ENCODE data around the gene FNDC10. TPM values are rescaled to one million over a fixed set of nuclear protein-coding genes. Genes with fewer than 3 reads are reported as not detected.
A peak's percentile ranks its signal among the peaks of the same experiment; 100 is the strongest.
"Not testable (repeated sequence)": the region's sequence is repeated elsewhere in the genome, so short reads cannot be mapped to it uniquely, and the experiment has no call there.

Gene FNDC10
- total RNA-seq, 1 experiment from 2014 or later, result not detected

DNA sequence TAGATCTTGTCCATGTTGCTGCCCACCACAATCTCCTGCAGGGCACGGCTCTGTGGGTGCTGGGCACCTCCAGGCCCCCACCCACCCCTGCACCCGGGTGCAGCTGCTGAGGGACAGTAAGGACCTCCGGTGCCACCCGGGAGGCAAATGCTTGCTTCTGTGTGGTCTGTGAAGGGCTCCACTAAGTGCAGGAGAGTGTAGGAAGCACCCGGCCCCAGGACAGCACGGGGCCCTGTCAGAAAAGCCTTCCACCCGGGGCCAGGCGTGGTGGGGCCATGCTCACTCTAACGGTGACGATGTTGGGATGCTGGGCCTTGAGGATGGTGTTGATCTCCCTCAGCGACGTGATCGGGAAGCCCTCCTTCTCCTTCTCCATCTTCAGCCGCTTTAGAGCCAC lies 37.5 kb upstream of the FNDC10 start:
- not testable (repeated sequence) for DNase-seq; H4K20me1 ChIP-seq (ENCODE audit: insufficient read depth, low read depth, low read length)

GRCh38 chr1:1636621-1637478 lies 36.9 kb upstream of the FNDC10 start:
- H2AFZ ChIP-seq (ENCODE audit: low read length); H3K4me1 ChIP-seq (ENCODE audit: low read length); H3K4me2 ChIP-seq (ENCODE audit: low read depth, low read length, poor library complexity, severe bottlenecking); H3K27me3 ChIP-seq (ENCODE audit: low read length); H3K9me3 ChIP-seq (ENCODE audit: low read length); DNase-seq; H3K27ac ChIP-seq (ENCODE audit: low read length); H3K9ac ChIP-seq (ENCODE audit: low read length); H3K36me3 ChIP-seq (ENCODE audit: insufficient read depth, low read length); H3K9me2 ChIP-seq (replicated peaks; ENCODE audit: insufficient read depth, low read length); H3K4me3 ChIP-seq (ENCODE audit: low read length); H3K79me2 ChIP-seq (ENCODE audit: low read length); H4K20me1 ChIP-seq (ENCODE audit: insufficient read depth, low read depth, low read length): not testable (repeated sequence)

More for the DNA sequence above, 37.5 kb upstream of the FNDC10 start:
- not testable (repeated sequence) for H3K4me2 ChIP-seq (ENCODE audit: low read depth, low read length, poor library complexity, severe bottlenecking); H3K27me3 ChIP-seq (ENCODE audit: low read length); H3K4me3 ChIP-seq (ENCODE audit: low read length); H3K27ac ChIP-seq (ENCODE audit: low read length); H3K9me2 ChIP-seq (replicated peaks; ENCODE audit: insufficient read depth, low read length); H3K4me1 ChIP-seq (ENCODE audit: low read length); H3K9ac ChIP-seq (ENCODE audit: low read length); H2AFZ ChIP-seq (ENCODE audit: low read length); H3K36me3 ChIP-seq (ENCODE audit: insufficient read depth, low read length); H3K9me3 ChIP-seq (ENCODE audit: low read length); H3K79me2 ChIP-seq (ENCODE audit: low read length)

GRCh38 chr1:1634613-1635012 lies 34.7 kb upstream of the FNDC10 start:
- not testable (repeated sequence) for H3K4me2 ChIP-seq (ENCODE audit: low read depth, low read length, poor library complexity, severe bottlenecking); DNase-seq; H3K27ac ChIP-seq (ENCODE audit: low read length); H3K79me2 ChIP-seq (ENCODE audit: low read length); H3K4me3 ChIP-seq (ENCODE audit: low read length); H3K36me3 ChIP-seq (ENCODE audit: insufficient read depth, low read length); H3K9me2 ChIP-seq (replicated peaks; ENCODE audit: insufficient read depth, low read length); H3K9me3 ChIP-seq (ENCODE audit: low read length); H3K9ac ChIP-seq (ENCODE audit: low read length); H4K20me1 ChIP-seq (ENCODE audit: insufficient read depth, low read depth, low read length); H3K27me3 ChIP-seq (ENCODE audit: low read length); H2AFZ ChIP-seq (ENCODE audit: low read length)
- H3K4me1 ChIP-seq (ENCODE audit: low read length), result peaks cover 11% of the 10 kb centered on the region

DNA sequence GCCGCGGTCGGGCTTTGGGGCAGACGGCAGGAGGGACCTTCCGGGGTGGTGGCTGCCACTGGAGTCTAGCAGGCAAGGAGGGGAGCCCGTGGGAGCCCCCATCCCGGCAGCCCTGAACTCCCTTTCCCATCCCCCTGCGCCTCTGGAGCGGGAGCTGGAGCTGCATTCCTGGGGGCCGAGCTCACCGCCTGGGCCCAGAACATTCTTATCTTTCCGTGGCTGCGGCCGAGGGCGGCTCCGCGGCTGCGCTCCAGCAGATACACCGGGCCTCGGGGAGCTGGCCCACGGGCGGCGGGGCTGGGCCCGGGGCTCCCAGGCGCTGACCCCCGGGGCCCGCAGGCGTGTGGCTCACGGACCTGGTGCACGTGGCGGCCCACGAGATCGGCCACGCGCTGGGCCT lies 33.5 kb upstream of the FNDC10 start:
- not testable (repeated sequence) for H3K79me2 ChIP-seq (ENCODE audit: low read length); H3K9me3 ChIP-seq (ENCODE audit: low read length); H3K36me3 ChIP-seq (ENCODE audit: insufficient read depth, low read length); H2AFZ ChIP-seq (ENCODE audit: low read length); H3K4me2 ChIP-seq (ENCODE audit: low read depth, low read length, poor library complexity, severe bottlenecking); H3K9me2 ChIP-seq (replicated peaks; ENCODE audit: insufficient read depth, low read length); H4K20me1 ChIP-seq (ENCODE audit: insufficient read depth, low read depth, low read length); H3K27ac ChIP-seq (ENCODE audit: low read length); H3K27me3 ChIP-seq (ENCODE audit: low read length); DNase-seq; H3K4me3 ChIP-seq (ENCODE audit: low read length); H3K9ac ChIP-seq (ENCODE audit: low read length)
- peaks cover 22% of the 10 kb centered on the region for H3K4me1 ChIP-seq (ENCODE audit: low read length)

GRCh38 chr1:1631782-1632420 lies 32.0 kb upstream of the FNDC10 start, which contains the start of gene MMP23B:
Gene MMP23B (plus strand): TSS chr1:1632173. CDS start chr1:1632219, 46 bp downstream.
- H3K79me2 ChIP-seq (ENCODE audit: low read length), result no peaks in the 10 kb centered on the region
- H3K27ac ChIP-seq (ENCODE audit: low read length), result no peak within 1 kb of the TSS
- no peaks in the 10 kb centered on the region for H3K36me3 ChIP-seq (ENCODE audit: insufficient read depth, low read length)
- no peak within 1 kb of the TSS for H3K4me2 ChIP-seq (ENCODE audit: low read depth, low read length, poor library complexity, severe bottlenecking)
- H3K4me3 ChIP-seq (ENCODE audit: low read length), result no peak within 1 kb of the TSS
- H2AFZ ChIP-seq (ENCODE audit: low read length), result no peak within 1 kb of the TSS
- no peak for DNase-seq
- no peaks in the 10 kb centered on the region for H3K9me2 ChIP-seq (replicated peaks; ENCODE audit: insufficient read depth, low read length)
- no peaks in the 10 kb centered on the region for H4K20me1 ChIP-seq (ENCODE audit: insufficient read depth, low read depth, low read length)
- no peaks in the 10 kb centered on the region for H3K27me3 ChIP-seq (ENCODE audit: low read length)
- H3K9ac ChIP-seq (ENCODE audit: low read length), result no peak within 1 kb of the TSS
- peaks cover 22% of the 10 kb centered on the region for H3K4me1 ChIP-seq (ENCODE audit: low read length)
- H3K9me3 ChIP-seq (ENCODE audit: low read length), result no peaks in the 10 kb centered on the region

DNA sequence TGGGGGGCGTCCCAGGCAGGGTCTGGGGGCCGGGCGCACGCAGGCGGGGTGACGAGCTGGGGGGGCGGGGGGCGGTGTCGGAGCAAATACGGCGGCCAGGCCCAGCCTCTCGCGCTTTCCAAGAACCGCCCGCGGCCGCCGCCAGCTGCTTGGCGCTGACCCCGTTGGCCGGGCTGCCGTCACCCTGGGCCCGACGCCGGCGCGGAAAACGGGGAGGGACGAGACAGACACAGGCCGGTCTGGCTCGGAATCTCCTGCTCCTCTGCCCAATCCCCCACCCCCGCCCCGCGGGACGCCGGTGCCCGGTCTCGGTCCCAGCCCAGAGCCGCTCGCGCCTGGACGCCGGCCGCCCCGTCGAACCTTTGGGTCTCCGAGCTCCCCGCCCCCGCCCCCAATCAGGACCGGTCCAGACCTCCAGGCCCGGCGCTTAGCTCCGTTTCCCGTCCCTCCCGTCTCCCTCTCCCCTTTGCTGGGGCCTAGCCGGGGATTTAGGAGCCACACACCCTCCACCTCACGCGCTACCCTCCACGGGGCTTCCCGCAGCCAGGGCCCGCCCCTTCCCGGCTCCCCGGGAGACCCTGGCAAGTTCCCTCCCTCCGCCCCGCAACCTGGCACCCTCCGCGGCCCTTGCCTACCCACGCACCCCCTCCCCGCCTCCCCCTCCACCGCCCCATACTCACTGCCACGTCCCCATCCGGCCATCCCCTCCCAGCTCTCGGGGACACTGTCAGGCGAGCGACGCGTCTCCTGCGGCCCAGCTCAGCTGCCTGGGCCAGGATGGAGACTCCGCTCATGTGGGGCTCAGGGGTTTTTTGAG lies 31.2 kb upstream of the FNDC10 start:
- no peaks in the 10 kb centered on the region for H3K27me3 ChIP-seq (ENCODE audit: low read length)
- H3K4me1 ChIP-seq (ENCODE audit: low read length), result peaks cover 22% of the 10 kb centered on the region
- no peaks in the 10 kb centered on the region for H4K20me1 ChIP-seq (ENCODE audit: insufficient read depth, low read depth, low read length)
- no peak for DNase-seq
- no peaks in the 10 kb centered on the region for H3K9me2 ChIP-seq (replicated peaks; ENCODE audit: insufficient read depth, low read length)
- H3K4me3 ChIP-seq (ENCODE audit: low read length), result no peak overlapping the region
- no peaks in the 10 kb centered on the region for H3K9me3 ChIP-seq (ENCODE audit: low read length)
- no peaks in the 10 kb centered on the region for H3K79me2 ChIP-seq (ENCODE audit: low read length)
- H2AFZ ChIP-seq (ENCODE audit: low read length), result no peak overlapping the region
- H3K9ac ChIP-seq (ENCODE audit: low read length), result peak overlapping the region; percentile 36; the same call in 1 of the 2 replicates
- no peak overlapping the region for H3K27ac ChIP-seq (ENCODE audit: low read length)
- peak overlapping the region; percentile 47 for H3K4me2 ChIP-seq (ENCODE audit: low read depth, low read length, poor library complexity, severe bottlenecking)
- H3K36me3 ChIP-seq (ENCODE audit: insufficient read depth, low read length), result no peaks in the 10 kb centered on the region

- Histone ChIP-seq H3K27ac (ENCODE audit: low read length) (peak overlapping the region; percentile 46), H2AFZ (ENCODE audit: low read length) (peak overlapping the region; percentile 23; the same call in 1 of the 2 replicates), H3K4me2 (ENCODE audit: low read depth, low read length, poor library complexity, severe bottlenecking) (peak overlapping the region; percentile 47), H4K20me1 (ENCODE audit: insufficient read depth, low read depth, low read length) (no peaks in the 10 kb centered on the region), H3K79me2 (ENCODE audit: low read length) (no peaks in the 10 kb centered on the region), H3K27me3 (ENCODE audit: low read length) (no peaks in the 10 kb centered on the region), H3K4me3 (ENCODE audit: low read length) (peak overlapping the region; percentile 18; the same call in 1 of the 2 replicates), H3K9me3 (ENCODE audit: low read length) (no peaks in the 10 kb centered on the region), H3K9me2 (replicated peaks; ENCODE audit: insufficient read depth, low read length) (no peaks in the 10 kb centered on the region), H3K9ac (ENCODE audit: low read length) (peak overlapping the region; percentile 36), H3K4me1 (ENCODE audit: low read length) (peaks cover 22% of the 10 kb centered on the region), H3K36me3 (ENCODE audit: insufficient read depth, low read length) (no peaks in the 10 kb centered on the region)
- DNase-seq, result peak; percentile 96
Observed at GRCh38 chr1:1630191-1630964, 30.4 kb upstream of the FNDC10 start.
